Colon (tissue), 2 donors: Measurements from ENCODE around the gene WNK1.
"Not testable (repeated sequence)": the region's sequence is repeated elsewhere in the genome, so short reads cannot be mapped to it uniquely, and the experiment has no call there.

Experiments used
- FAIRE-seq: peaks from 2 replicates; lab custom pipeline; 2012; peaks lifted over from hg19 to GRCh38; lab: Jason Lieb, UNC
- donor health status: control.
- donor health status: control.

The WNK1 gene

GRCh38 chr12:912466-913235 is 160.3 kb downstream of the WNK1 start:
- no peak for FAIRE-seq

DNA sequence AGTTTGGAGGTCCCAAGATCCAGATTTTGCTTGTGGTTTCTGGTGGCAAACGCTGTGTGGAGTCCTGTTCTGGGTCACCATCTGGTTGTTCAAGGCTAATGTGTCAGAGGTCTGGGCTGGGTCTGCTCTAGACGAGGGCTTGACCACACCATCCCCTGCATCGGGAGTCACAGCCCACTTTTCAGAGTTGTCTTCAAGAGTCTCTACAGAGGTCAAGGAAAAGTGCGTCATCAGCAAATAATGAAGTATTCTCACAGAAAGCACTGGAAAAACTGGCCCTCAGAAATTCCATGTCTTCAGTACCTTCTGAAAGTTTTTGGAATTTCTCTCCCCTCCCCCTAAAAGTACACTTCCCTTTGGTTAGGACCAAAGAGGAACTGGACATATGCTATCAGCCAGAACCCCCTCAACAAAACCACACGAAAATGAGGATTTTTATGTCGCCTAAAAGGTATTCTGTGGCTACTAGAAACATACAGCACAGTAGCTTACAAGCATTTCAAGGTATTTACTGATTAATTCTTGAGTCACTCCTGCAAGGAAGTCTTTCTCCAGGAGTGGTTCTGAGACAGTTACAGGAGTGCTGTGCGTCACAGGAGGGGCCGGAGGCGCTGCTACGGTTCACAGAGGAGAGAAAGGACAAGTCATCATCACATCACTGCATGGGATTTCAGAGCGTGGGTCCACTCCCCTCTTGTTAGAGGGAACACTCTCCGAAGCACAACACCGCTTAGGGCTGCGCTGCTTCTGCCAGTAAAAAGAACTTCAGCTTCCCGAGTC is 161.7 kb downstream of the WNK1 start:
- no peak for FAIRE-seq

GRCh38 chr12:915090-915489 is 162.7 kb downstream of the WNK1 start:
- FAIRE-seq, result no peak

- FAIRE-seq, result no peak
Measured at GRCh38 chr12:916240-916639, 163.9 kb downstream of the WNK1 start.

DNA sequence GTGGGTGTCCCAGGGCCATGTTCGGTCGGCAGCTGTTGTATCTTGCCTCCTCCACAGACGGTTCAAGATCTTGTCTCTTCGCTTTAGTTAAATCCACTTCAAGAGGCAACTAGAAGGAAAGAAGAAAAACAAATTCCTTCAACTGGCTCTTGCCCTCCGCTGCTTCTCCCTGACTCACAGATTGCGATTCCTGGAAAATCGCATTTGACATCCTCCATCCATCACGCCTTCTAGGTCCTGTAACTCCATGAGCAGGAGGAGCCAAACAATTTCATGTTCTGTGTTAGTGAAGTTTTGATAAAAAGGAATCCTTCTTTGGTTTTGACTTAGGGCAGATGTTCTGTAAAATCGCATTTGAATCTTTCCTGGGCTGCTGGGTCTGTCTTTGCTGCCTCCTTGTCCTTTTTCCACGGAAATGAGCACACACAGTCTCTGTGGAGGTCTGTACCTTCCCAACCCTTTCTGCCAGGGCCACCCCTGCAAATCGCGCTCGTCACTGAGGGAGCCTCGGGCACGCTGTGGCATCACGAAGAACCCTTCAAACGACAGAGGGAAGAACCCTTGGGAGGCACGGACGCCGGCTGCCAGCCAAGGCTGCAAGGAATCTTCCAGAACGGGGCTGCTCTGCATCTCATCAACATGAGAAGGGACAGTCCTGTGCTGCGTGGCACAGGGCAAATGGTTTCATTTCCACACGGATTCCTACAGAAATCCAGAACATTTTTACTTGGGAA is 164.5 kb downstream of the WNK1 start:
- FAIRE-seq, result no peak

DNA sequence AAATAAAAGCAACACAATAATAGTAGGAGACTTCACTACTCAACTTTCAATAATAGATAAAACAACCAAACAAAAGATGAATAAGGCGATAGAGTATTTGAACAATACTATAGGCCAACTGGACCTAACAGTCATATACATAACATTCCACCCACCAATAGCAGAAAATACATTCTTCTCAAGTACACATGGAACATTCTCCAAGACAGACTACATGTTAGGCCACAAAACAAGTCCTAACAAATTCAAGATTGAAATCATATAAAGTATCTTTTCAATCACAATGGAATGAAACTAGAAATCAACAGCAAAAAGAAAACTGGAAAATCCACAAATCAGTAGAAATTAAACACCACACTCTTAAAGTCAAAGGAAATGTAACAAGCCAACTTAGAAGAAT is 168.3 kb downstream of the WNK1 start:
- no peak for FAIRE-seq

DNA sequence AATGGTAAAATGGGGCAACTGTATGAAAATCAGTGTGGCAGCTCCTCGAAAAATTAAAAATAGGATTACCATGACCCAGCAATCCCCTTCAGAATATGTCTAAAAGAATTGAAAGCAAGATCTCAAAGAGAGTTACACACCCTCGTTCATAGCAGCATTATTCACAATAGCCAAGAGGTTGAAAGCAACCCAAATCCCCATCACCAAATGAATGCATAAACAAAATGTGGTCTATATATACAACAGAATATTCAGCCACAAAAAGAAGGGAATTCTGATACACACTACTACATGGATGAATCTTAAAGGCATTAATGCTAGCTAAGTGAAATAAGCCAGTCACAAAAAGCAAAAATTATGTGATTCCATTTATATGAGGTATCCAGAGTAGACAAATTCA is 169.9 kb downstream of the WNK1 start:
- FAIRE-seq, result no peak

DNA sequence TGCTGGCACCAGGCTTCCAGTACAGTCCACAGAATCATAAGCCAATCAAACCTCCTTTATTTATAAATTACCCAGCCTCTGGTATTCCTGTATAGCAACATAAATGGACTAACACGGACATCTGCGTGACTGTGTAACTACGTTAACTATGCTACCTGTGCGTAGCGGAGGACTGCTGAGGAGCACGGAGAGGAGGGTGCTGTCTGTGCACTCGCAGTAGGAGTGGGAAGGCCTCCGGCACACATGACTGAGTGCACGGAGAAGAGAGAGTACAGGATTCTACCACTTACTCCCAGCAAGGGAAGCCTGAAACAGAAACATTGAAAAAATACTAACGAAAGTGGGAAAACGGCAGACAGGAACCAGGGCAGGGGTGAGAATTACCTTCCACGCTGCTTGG is 174.3 kb downstream of the WNK1 start:
- no peak for FAIRE-seq

- no peak for FAIRE-seq
Measured at GRCh38 chr12:931060-931459, 178.7 kb downstream of the WNK1 start.

- FAIRE-seq, result no peak
Measured at GRCh38 chr12:931591-931990, 179.2 kb downstream of the WNK1 start.

- not testable (repeated sequence) for FAIRE-seq
Measured at GRCh38 chr12:935891-936290, 183.5 kb downstream of the WNK1 start.

DNA sequence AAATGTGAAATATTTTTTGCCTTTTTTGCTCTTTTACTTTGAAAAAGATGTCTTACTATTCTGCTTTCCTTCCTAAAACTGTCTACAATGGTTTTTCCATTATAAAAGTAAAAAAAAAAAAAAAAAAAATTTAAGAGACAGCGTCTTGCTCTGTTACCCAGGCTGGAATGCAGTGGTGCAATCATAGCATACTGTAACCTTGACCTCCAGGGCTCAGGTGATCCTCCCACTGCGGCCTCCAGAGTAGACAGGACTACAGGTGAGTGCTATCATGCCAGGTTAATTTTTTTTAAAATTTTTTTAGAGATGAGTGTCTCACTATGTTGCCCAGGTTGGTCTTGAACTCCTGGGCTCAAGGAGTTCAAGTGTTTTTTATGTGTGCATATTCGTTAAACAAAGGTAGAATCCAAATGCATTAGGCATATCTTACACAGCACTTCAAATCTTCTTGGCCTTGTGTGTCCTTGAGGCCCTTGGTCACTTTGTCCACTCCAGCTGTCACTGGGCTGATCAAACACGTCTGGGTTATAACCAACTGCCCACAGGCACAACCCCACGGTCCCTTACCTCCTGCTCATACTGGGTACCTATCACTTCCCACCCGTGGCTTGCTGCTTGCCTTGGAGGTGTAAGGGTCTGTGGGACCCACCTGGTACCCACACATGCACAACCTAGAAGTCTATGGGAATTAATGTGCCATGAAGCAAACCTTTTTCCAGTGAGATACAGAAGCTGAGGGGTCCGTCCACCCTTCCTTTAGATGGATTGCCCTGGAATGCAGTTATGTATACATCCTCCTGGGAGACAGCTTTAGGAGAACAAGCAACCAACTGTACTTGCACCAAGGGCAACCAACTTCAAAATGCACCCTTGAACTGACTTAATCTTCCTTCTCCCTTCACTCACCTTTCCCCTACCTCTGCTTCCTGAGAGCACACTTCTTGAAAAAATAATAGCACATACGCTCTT is 184.3 kb downstream of the WNK1 start:
- FAIRE-seq, result no peak

DNA sequence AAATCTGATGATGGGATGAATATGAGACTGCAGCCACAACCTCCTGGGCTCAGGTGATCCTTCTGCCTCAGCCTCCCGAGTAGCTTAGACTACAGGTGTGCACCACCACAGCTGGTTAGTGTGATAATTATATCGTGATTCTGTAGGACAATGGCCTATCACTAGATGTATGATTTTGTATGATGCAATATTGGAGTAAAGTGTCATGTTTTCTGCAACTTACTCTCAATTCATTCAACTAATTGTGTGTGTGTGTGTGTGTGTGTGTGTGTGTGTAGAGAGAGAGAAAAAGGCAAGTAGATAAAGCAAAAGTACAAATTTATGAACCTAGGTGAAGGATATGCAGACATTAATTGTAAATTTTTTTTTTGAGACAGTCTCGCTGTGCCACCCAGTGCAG is 186.4 kb downstream of the WNK1 start:
- FAIRE-seq, result no peak

GRCh38 chr12:943051-943450 is 190.7 kb downstream of the WNK1 start:
- no peak for FAIRE-seq

- FAIRE-seq, result no peak
Measured at GRCh38 chr12:944211-944610, 191.8 kb downstream of the WNK1 start.

DNA sequence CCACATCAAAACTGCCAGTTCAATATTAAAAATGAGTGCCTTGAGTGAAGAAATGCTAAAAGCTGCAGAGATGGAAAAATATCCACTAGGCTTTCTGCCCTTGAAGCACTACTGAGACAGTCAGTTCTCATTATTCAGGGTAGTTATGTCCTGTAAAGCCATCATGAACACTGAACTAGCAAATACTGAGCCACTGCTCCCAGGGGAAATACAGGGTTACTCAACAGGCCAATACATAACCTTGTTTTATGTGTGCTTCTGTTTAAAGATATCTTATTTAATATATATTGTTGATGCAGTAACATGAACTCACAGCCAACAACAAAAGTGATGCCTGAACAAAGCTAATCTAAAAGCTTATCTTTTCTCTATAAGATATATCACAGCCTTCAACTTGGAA is 193.8 kb downstream of the WNK1 start:
- FAIRE-seq, result no peak

GRCh38 chr12:946631-947030 is 194.3 kb downstream of the WNK1 start:
- no peak for FAIRE-seq

DNA sequence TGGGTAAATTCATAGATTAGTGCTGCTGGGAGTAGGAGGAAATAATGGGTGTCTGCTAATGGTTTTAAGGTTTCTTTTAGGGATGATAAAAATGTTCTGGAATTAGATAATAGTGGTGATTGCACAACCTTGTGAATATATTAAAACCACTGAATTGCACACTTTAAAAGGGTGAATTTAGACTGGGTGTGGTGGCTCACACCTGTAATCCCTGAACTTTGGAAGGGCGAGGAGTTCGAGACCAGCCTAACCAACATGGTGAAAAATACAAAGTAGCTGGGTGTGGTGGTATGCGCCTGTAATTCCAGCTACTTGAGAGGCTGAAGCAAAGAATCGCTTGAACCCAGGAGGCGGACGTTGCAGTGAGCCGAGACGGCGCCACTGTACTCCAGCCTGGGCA is 195.9 kb downstream of the WNK1 start:
- FAIRE-seq, result no peak

- peak; percentile 51 for FAIRE-seq
Measured at GRCh38 chr12:949453-950191, 197.2 kb downstream of the WNK1 start, which contains the start of gene RAD52. RAD52 (minus strand) TSS chr12:949694; CDS start chr12:933058, 16,636 bp downstream.

DNA sequence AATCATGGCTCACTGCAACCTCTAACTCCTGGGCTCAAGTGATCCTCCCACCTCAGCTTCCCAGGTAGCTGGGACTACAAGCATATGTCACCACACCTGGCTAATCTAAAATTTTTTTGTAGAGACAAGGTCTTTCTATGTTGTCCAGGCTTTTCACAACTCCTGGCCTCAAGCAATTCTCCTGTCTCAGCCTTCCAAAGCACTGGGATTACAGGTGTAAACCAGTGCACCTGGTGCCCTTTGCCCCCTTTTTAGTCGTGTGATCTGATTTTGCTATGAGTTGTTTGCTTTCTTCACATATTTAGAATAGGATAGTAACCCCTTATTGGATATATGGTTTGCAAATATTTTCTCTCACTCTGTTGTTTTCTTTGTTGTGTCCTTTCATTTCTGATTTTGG is 198.8 kb downstream of the WNK1 start:
- FAIRE-seq, result no peak

- no peak for FAIRE-seq
Measured at GRCh38 chr12:953776-954175, 201.4 kb downstream of the WNK1 start.
